Trophoblast cell (in vitro differentiated cells and primary cell): ENCODE results near the gene FOXA3.
A peak's percentile ranks its signal among the peaks of the same experiment; 100 is the strongest.

Experiments
- DNase-seq, 2 donors: peaks; one replicate each; pipeline ENCODE4 v3.0.0-alpha.2; 2016
- H2AFZ ChIP-seq: 2 replicates; pipeline ENCODE4 v1.6.1; 2013; ENCODE audit warnings: low read length, moderate library complexity, mild to moderate bottlenecking; ENCODE audit not compliant: insufficient read depth, poor library complexity
- H2AK5ac ChIP-seq: 2 replicates; pipeline ENCODE4 v1.6.1; 2013; ENCODE audit warnings: mild to moderate bottlenecking, low read length
- H2BK120ac ChIP-seq: 2 replicates; pipeline ENCODE4 v1.6.1; 2013; ENCODE audit warnings: low read length, mild to moderate bottlenecking, moderate library complexity; ENCODE audit not compliant: insufficient read depth, poor library complexity
- H2BK12ac ChIP-seq: 2 replicates; pipeline ENCODE4 v1.6.1; 2013; ENCODE audit warnings: mild to moderate bottlenecking, low read length, moderate library complexity
- H2BK5ac ChIP-seq: 2 replicates; pipeline ENCODE4 v1.6.1; 2013; ENCODE audit warnings: low read length, low read depth, moderate library complexity, mild to moderate bottlenecking; ENCODE audit not compliant: poor library complexity
- H3K14ac ChIP-seq: 2 replicates; pipeline ENCODE4 v1.6.1; 2013; ENCODE audit warnings: mild to moderate bottlenecking, low read length
- H3K18ac ChIP-seq: 2 replicates; pipeline ENCODE4 v1.6.1; 2013; ENCODE audit warnings: mild to moderate bottlenecking, low read length
- H3K23ac ChIP-seq: 2 replicates; pipeline ENCODE4 v1.6.1; 2013; ENCODE audit warnings: low read length
- H3K27ac ChIP-seq: 2 replicates; pipeline ENCODE4 v1.5.1; 2013; ENCODE audit warnings: low read depth, mild to moderate bottlenecking, inconsistent platforms, low read length, moderate library complexity
- H3K27me3 ChIP-seq: 2 replicates; pipeline ENCODE4 v1.6.1; 2013; ENCODE audit warnings: inconsistent platforms, mild to moderate bottlenecking, low read length, moderate library complexity; ENCODE audit not compliant: insufficient read depth
- H3K36me3 ChIP-seq, 2 experiments: 1 replicate in 1 of 2; 2 replicates in 1 of 2; pipeline ENCODE4 v1.6.1; 2013; ENCODE audit warnings: low read length in 2 of 2, mild to moderate bottlenecking in 2 of 2, moderate library complexity in 1 of 2; ENCODE audit not compliant: insufficient read depth in 2 of 2, control insufficient read depth in 1 of 2
- H3K4ac ChIP-seq: 2 replicates; pipeline ENCODE4 v1.6.1; 2013; ENCODE audit warnings: low read depth, mild to moderate bottlenecking, low read length, moderate library complexity
- H3K4me1 ChIP-seq, 2 experiments: 1 replicate in 1 of 2; 2 replicates in 1 of 2; pipeline ENCODE4 v1.6.1; 2013; ENCODE audit warnings: low read length in 2 of 2, mild to moderate bottlenecking in 2 of 2, moderate library complexity in 1 of 2; ENCODE audit not compliant: insufficient read depth in 2 of 2, control insufficient read depth in 1 of 2
- H3K4me2 ChIP-seq: 2 replicates; pipeline ENCODE4 v1.6.1; 2013; ENCODE audit warnings: inconsistent platforms, mild to moderate bottlenecking, low read length, moderate library complexity
- H3K4me3 ChIP-seq: 2 replicates; pipeline ENCODE4 v1.5.1; 2013; ENCODE audit warnings: mild to moderate bottlenecking, low read depth, low read length, inconsistent platforms
- H3K79me1 ChIP-seq: one replicate; pipeline ENCODE4 v1.6.1; 2013; ENCODE audit warnings: low read length
- H3K79me2 ChIP-seq: 2 replicates; pipeline ENCODE4 v1.6.1; 2013; ENCODE audit warnings: low read length, mild to moderate bottlenecking; ENCODE audit not compliant: control insufficient read depth, insufficient read depth, poor library complexity
- H3K9ac ChIP-seq: 2 replicates; pipeline ENCODE4 v1.6.1; 2013; ENCODE audit warnings: mild to moderate bottlenecking, low read length
- H3K9me3 ChIP-seq: 2 replicates; pipeline ENCODE4 v1.6.1; 2013; ENCODE audit warnings: low read depth, mild to moderate bottlenecking, control low read depth, inconsistent platforms, low read length; ENCODE audit not compliant: insufficient read depth
- H4K12ac ChIP-seq: 2 replicates; pipeline ENCODE4 v1.6.1; 2013; ENCODE audit warnings: low read depth, mild to moderate bottlenecking, low read length, moderate library complexity
- H4K8ac ChIP-seq: 2 replicates; pipeline ENCODE4 v1.6.1; 2013; ENCODE audit warnings: low read depth, mild to moderate bottlenecking, low read length, moderate library complexity
- H4K91ac ChIP-seq: one replicate; pipeline ENCODE4 v1.6.1; 2013; ENCODE audit warnings: low read depth, mild to moderate bottlenecking, low read length, moderate library complexity
- WGBS: extraction: QIAGEN DNeasy Blood & Tissue Kit; methylation state at CpG from one replicate; pipeline ENCODE4 v1.1.7; 2013; ENCODE audit warnings: missing lambda C conversion rate; ENCODE audit not compliant: insufficient read length, insufficient coverage; ENCODE audit errors: extremely low coverage; 5-methylcytosine and 5-hydroxymethylcytosine counted together

FOXA3 gene

GRCh38 chr19:45911291-45911690 lies 47.2 kb downstream of the FOXA3 start:
- no peak overlapping the region for H2BK5ac ChIP-seq
- no CpG with 5 or more reads among the region's 8 CpGs for WGBS
- H3K79me2 ChIP-seq = no peaks in the 10 kb centered on the region
- H3K18ac ChIP-seq = no peak overlapping the region
- H3K79me1 ChIP-seq = no peaks in the 10 kb centered on the region
- H2AFZ ChIP-seq = no peak overlapping the region
- DNase-seq = no peak
- no peaks in the 10 kb centered on the region for H3K9me3 ChIP-seq
- H3K4ac ChIP-seq = no peak overlapping the region
- no peak overlapping the region for H3K23ac ChIP-seq
- H3K14ac ChIP-seq = no peak overlapping the region
- no peak overlapping the region for H4K91ac ChIP-seq
- H3K27me3 ChIP-seq = no peaks in the 10 kb centered on the region
- H3K4me1 ChIP-seq = no peaks in the 10 kb centered on the region
- no peak overlapping the region for H2BK12ac ChIP-seq
- no peak overlapping the region for H2BK120ac ChIP-seq
- H2AK5ac ChIP-seq = no peak overlapping the region
- no peak overlapping the region for H3K4me3 ChIP-seq
- no peak overlapping the region for H4K12ac ChIP-seq
- H3K36me3 ChIP-seq = no peaks in the 10 kb centered on the region
- no peak overlapping the region for H4K8ac ChIP-seq
- no peak overlapping the region for H3K4me2 ChIP-seq
- H3K9ac ChIP-seq = no peak overlapping the region
- H3K27ac ChIP-seq = no peak overlapping the region

- Histone ChIP-seq H3K4me3 (no peak within 1 kb of the TSS), H3K27me3 (no peaks in the 10 kb centered on the region), H2AFZ (no peak within 1 kb of the TSS), H3K79me1 (no peaks in the 10 kb centered on the region), H3K4me1 (no peaks in the 10 kb centered on the region), H2BK12ac (no peak within 1 kb of the TSS), H3K4me2 (no peak within 1 kb of the TSS), H4K91ac (no peak within 1 kb of the TSS), H3K36me3 (no peaks in the 10 kb centered on the region), H2AK5ac (no peak within 1 kb of the TSS), H2BK5ac (no peak within 1 kb of the TSS), H4K12ac (no peak within 1 kb of the TSS), H4K8ac (no peak within 1 kb of the TSS), H3K23ac (no peak within 1 kb of the TSS), H3K27ac (no peak within 1 kb of the TSS), H3K9me3 (no peaks in the 10 kb centered on the region), H3K4ac (no peak within 1 kb of the TSS), H3K79me2 (no peaks in the 10 kb centered on the region), H3K9ac (no peak within 1 kb of the TSS), H3K18ac (no peak within 1 kb of the TSS), H2BK120ac (no peak within 1 kb of the TSS), H3K14ac (no peak within 1 kb of the TSS)
- WGBS = no CpG with 5 or more reads among the region's 44 CpGs
- DNase-seq = peak; percentile 27 to 63
Measured at GRCh38 chr19:45913874-45914830, 50.0 kb downstream of the FOXA3 start, which contains the start of gene NANOS2. Gene NANOS2 (minus strand): TSS chr19:45914778. CDS start chr19:45914693, 85 bp downstream.

- Histone ChIP-seq H3K79me1 (no peaks in the 10 kb centered on the region), H2BK5ac (no peak overlapping the region), H3K4ac (no peak overlapping the region), H2AFZ (no peak overlapping the region), H2AK5ac (no peak overlapping the region), H4K12ac (no peak overlapping the region), H3K18ac (no peak overlapping the region), H2BK120ac (no peak overlapping the region), H3K4me1 (no peaks in the 10 kb centered on the region), H3K23ac (no peak overlapping the region), H3K9me3 (no peaks in the 10 kb centered on the region), H2BK12ac (no peak overlapping the region), H3K4me3 (no peak overlapping the region), H3K27ac (no peak overlapping the region), H3K9ac (no peak overlapping the region), H3K79me2 (no peaks in the 10 kb centered on the region), H3K27me3 (no peaks in the 10 kb centered on the region), H3K36me3 (no peaks in the 10 kb centered on the region), H3K4me2 (no peak overlapping the region), H4K8ac (no peak overlapping the region), H4K91ac (no peak overlapping the region), H3K14ac (no peak overlapping the region)
- DNase-seq = peak in 1 of 2 donors; percentile 51
- no CpG with 5 or more reads among the region's 4 CpGs for WGBS
Measured at GRCh38 chr19:45917421-45918091, 53.4 kb downstream of the FOXA3 start.

GRCh38 chr19:45918721-45919120 lies 54.6 kb downstream of the FOXA3 start:
- Histone ChIP-seq H4K12ac (no peak overlapping the region), H4K8ac (no peak overlapping the region), H3K23ac (no peak overlapping the region), H2BK5ac (no peak overlapping the region), H3K9ac (no peak overlapping the region), H2BK120ac (no peak overlapping the region), H3K4ac (no peak overlapping the region), H3K27me3 (no peaks in the 10 kb centered on the region), H3K4me3 (no peak overlapping the region), H3K79me2 (no peaks in the 10 kb centered on the region), H4K91ac (no peak overlapping the region), H3K4me1 (no peaks in the 10 kb centered on the region), H3K18ac (no peak overlapping the region), H2AFZ (no peak overlapping the region), H3K14ac (no peak overlapping the region), H2BK12ac (no peak overlapping the region), H3K27ac (no peak overlapping the region), H3K36me3 (no peaks in the 10 kb centered on the region), H3K79me1 (no peaks in the 10 kb centered on the region), H2AK5ac (no peak overlapping the region), H3K4me2 (no peak overlapping the region), H3K9me3 (no peaks in the 10 kb centered on the region)
- DNase-seq = no peak
- WGBS = no CpG with 5 or more reads among the region's 4 CpGs
